GM18499 (cell line): ENCODE results near the gene SLC2A5.
"Not testable (repeated sequence)": the region's sequence is repeated elsewhere in the genome, so short reads cannot be mapped to it uniquely, and the experiment has no call there.

Experiments
- ATAC-seq: cut with Tn5 transposase; IDR thresholded peaks from one replicate; pipeline ENCODE4 v1.9.1; 2021; ENCODE audit warnings: moderate number of reproducible peaks; ENCODE audit not compliant: insufficient read depth, unreplicated experiment

SLC2A5 gene

DNA sequence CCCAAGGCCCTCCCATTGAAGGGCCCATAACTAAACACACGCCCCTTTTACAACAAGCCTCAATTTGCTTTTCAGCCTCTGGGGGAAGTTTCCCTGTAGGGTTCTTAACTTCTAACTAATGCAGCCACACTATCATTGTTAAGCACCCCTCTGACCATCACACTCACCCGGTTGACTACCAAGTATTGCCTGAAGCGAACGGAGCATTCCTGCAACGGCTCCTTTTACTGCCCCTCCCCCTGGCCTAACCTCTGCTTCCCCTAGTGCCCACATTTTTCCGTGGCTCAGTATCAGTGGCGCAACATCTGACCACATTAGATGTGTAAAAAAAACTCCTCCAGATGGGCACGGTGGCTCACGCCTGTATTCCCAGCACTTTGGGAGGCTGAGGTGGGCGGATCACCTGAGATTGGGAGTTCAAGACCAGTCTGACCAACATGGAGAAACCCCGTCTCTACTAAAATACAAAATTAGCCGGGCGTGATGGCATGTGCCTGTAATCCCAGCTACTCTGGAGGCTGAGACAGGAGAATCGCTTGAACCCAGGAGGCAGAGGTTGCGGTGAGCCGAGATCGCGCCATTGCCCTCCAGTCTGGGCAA lies 24.7 kb upstream of the SLC2A5 start:
- ATAC-seq = not testable (repeated sequence)

DNA sequence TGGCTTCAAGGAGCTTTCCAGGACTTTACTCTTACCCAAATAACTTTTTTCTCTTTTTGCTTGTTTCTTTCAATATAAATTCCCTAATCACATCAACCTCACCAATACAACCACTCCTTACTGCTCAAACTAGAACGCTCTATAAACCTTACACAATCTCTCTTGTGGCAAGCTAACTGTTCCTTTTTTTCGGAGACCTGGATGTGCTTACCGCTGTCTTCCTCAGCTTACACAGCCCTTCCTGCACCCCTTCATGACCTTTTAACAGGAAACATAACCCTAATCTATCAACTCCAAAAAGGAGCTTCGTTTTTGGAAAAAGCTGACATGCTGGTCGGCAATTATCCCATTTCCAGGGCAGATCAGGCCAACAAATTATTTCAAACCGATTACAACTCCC lies 24.1 kb upstream of the SLC2A5 start:
- ATAC-seq = no peak

DNA sequence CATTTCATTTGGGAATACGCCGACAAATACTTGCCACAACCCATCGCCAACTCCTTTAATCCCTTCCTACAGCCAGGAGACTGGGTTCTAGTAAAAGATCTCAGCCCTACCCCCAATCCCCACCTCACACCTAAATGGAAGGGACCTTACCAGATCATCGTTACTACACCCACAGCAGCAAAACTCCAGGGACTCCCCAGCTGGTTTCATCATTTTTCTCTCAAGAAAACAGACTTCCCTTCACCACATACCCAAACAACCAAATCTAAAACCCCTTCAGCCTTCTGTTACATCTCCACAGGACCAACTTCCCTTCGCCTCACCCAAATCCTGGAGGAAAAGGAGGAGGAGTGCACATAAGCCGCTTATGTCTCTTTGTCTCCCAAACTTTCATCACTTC lies 23.7 kb upstream of the SLC2A5 start:
- no peak for ATAC-seq

DNA sequence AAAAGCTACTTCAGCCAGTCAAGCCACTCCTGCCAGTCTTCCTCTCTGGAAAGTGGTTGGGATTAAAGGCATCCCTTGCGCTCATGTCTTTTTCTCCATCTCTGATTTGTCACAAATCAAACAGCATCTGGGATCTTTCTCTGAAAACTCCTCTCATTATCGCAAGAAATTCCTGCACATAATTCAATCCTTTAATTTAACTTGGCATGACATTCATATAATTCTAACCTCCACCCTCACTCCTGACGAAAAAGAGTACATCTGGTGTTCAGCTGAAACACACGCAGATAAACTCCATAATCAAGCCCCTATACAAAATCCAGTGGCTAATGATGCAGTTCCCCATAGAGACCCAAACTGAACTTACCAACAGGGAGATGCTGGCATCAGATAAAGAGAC lies 19.4 kb upstream of the SLC2A5 start:
- ATAC-seq = no peak

DNA sequence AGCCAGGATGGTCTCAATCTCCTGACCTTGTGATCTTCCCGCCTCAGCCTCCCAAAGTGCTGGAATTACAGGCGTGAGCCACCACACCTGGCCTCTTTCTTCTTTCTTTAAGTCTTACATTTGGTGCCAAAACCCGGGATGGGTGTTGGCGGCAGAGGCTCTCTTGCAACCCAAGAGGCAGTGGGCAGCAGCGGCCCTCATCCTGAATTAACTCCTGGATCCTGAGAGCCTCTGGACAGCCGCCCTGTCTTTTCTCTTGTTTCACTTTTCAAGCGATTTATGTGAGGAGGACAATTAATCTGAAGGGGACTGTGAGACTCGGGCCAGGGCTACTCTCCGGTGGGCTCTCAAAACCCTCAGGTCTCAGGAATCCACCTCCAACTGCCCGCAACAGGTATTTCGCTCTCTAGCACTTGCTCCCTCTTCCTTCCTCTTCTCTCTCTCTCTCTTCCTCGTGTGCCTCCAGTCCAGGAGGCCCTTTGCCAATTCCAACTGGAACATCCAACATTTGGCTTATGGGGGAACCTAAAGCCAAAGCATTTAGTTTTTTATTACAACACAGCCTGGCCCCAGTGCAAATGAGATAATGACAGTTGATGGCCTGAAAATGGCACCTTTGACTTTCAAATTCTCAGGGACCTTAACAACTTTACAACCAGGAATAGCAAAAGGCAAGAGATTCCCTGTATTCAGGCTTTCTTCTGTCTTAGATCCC lies 18.1 kb upstream of the SLC2A5 start:
- ATAC-seq = no peak

DNA sequence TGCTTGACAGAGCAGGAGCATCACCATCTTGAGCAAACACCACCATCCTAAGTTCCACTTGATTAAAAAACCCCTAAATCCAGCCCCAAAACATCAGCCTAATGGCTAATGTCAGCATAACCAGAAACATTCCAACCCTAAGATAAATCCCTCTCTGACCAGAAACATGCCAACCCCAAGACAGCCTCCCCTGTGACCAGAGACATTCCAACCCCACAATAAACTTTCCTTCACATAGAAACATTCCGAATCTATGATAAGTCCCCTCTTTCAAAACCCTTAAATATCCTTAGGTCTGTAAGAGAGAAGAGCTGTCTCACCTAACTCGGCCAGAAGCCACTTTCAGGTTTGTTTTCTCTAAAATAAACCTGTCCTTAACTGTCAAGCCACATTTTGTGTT lies 17.4 kb upstream of the SLC2A5 start:
- ATAC-seq = no peak

DNA sequence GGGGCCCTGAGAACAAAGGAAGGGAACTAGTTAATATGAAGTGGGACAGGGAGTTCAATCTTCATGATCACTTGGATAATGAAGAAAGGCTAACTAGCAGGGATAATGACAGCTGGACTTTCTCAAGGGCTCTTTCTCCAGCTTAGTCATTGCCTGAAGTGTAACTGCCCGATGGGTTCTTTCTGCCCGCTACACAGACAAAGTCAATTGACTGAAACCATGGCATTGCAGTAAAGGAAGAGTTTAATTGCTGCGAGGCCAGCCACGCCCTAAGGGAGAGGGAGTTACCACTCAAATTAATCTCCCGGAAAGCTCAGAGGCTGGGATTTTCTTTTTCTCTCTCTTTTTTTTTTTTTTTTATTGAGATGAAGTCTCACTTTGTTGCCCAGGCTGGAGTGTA lies 16.6 kb upstream of the SLC2A5 start:
- no peak for ATAC-seq

DNA sequence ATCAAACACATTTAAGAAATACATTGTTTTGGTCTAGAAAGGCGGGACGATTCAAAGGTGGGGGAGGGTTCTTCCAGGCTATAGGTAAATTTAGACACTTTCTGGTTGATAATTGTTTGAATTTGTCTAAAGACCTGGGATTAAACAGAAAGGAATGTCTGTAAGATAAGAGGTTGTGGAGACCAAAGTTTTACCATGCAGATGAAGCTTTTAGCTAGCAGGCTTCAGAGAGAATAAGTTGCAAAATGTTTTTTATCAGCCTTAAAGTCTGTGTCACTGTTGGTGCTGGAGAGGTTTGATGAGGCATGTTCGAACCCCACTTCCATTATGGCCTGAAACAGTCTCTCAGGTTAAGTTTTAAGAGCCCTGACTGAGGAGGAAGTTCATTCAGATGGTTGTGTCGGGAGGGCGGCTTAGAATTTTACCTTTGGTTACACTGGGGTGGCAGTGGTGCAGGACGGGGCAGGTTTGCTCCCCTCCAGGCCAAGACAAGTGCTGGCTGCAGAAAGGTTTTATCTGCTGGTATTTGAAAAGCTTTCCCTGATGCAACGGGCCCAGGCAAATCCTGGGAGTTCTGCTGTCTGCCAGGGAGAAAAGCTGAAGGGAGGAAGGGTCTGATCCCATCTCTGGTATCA lies 16.0 kb upstream of the SLC2A5 start:
- no peak for ATAC-seq

DNA sequence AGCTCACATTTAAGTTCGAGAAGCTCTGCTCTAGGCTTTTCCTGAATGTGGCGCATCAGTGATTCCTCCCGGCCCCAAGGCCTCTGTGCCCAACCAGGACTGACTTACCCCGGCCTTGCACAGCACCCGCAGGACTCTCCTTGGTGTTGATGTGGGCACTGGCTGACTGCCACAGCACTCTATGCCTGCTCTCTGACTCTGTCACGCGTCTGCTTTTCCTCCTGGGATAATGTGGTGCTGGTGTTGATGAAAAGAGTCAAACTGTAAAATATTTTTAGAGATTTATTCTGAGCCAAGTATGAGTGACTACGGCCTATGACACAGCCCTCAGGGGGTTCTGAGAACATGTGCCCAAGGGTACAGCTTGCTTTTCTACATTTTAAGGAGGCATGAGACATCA lies 15.5 kb upstream of the SLC2A5 start:
- no peak for ATAC-seq

DNA sequence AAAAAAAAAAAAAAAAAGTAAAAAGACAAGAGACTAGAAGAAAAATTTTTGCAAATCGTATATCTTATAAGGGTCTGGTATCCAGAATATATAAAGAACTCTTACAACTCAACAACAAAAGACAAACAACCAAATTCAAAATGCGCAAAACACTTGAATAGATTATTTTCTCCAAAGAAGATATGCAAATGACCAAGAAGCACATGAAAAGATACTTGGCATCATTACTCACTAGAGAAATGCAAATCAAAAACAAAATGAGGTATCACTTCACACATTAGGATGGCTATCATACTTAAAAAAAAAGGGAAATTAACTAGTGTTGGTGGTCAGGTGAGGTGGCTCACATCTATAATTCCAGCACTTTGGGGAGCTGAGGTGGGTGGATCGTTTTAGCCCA lies 12.0 kb upstream of the SLC2A5 start:
- no peak for ATAC-seq

DNA sequence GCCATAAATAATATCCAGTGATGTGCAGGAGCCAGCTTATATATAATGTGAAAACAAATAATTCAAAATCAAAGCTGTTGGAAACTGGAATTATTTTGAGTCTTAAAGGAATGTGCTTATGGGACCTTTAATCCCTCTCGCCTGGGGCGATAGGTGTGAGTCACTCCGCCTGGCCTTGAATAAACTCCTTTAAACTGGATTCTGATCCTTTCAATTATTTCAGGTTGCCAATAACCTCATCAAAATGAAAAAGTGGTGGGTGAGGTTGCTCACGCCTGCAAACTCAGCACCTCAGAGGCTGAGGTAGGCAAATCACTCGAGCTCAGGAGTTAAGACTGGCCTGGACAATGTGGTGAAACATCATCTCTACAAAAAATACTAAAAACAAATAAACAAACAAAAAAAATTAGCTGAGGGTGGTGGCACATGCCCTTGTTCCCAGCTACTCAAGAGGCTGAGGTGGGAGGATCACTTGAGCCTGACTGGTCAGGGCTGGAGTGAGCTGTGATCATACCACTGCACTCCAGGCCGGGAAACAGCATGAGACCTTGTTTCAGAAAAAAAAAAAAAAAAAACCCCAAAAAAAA lies 11.4 kb upstream of the SLC2A5 start:
- no peak for ATAC-seq

DNA sequence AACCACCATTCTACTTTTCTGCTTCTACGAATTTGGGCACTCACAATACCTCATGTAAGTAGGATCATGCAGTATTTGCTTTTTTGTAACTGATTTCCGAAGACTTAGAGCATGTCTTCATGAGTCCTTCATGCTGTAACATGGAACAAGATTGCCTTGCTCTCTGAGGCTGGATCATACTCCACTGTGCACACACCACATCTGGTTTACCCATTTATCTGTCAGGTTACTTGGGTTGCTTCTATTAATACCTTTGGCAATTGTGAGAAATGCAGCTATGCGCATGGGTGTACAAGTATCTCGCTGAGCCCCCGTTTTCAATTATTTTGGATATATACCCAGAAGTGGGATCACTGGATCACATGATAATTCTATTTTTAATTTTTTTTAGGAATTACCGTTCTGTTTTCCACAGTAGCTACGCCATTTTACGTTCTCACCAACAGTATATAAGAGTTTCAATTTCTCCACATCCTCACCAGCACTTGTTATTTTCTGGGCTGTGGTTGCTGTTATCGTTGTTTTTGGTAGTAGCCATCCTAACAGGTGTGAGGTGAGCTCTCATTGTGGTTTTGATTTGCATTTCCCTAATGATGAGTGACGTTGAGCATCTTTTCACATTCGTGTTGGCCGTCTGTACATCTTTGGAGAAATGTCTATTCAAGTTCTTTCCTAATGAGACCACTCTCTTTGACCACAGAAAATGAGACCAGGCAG lies 10.7 kb upstream of the SLC2A5 start:
- ATAC-seq = no peak

DNA sequence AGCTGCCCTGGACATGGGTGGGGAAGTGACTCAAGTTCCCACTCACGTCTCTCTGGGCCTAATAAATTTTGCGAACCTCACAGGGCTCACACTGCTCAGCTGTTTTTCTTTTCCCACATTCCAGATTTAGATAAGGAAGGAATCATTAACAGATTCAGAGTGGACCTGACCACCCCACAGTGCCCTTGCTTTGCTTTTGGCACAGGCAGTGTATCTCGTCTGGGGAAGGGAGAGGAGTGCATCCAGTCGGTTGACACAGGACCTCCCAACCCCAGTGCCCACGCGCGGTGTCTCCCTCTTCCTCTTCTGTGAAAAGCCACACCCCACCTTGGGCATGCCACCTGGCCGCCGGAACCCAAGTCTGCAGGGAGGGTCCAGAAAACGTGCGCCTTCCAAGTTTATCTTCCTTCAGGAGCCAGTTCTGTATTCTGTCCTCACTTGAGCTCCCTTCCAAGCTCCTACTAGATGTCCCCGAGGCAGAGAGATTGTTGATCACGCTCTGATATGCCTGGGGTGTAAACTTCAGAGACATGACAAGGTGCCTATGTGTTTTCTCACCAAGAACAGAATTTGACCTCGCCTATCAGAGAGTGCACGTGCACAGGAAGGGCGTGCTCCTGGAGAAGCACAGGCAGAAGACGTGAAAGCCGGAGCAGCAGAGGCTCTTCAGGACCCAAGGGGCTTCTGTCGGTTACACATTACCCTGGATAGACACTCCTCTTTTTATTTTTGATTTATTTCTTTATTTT lies 9.5 kb upstream of the SLC2A5 start:
- ATAC-seq = no peak

DNA sequence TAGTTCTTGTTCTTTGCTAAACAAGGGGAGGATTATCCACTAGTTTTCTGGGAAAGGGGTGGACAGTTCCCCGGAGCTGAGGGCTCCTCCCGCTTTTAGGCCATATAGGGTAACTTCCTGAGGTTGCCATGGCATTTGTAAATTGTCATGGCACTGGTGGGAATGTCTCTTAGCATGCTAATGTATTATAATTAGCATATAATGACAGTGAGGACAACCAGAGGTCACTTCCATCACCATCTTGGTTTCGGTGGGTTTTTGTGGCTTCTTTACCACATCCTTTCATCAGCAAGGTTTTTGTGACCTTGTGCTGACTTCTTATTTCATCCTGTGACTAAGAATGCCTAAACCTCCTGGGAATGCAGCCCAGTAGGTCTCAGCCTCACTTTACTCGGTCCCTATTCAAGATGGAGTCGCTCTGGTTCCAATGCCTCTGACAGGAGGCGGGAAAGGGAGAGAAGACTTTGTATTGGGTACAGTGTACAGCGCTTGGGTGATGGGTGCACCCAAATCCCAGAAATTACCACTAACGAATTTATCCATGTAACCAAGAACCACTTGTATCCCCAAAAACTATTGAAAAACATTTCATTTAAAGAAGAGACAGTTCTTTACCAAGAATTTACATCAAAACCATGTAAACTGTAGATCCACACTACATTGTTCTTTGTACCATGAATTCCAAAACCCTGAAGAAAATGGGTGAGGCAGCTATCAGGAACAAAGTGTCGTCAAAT lies 8.7 kb upstream of the SLC2A5 start:
- ATAC-seq = no peak

DNA sequence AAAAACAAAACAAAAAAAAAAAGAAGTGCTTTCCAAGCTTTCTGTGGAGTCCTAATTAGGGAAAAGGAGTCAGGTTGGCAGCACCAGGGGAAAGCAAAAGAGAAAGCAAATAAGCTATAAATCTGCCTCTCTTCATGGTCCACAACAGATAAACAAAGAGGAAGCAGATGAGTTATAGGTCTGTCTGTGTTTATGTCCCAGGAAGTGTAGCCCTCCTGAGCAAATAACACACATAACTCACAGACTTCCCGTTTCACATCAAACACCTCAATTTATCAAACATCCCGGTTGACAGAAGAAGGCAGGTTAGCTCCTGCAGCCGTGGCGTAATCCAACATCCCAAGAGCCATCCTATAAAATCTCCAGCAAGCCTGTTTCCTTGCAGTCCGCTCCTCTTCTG lies 5.6 kb upstream of the SLC2A5 start:
- no peak for ATAC-seq

DNA sequence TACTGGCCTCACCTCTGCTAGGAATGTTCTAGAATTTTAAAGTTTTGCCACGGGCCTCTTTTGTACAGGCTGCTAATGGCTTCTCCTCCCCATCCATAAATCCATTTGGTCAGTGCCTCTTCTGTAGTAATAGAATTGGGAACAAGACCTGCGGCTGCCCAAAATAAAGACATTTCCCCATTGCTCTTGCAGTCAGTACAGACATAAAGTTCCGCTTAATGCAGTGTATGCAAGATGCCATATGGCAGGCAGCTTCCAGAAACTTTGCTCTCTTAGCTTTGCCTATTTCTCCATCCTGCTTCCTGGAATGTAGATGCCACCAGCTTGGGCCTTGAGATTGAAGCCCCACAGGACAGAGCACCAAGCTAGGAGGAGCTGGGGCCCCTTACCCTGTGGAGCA lies 3.7 kb upstream of the SLC2A5 start:
- ATAC-seq = no peak

DNA sequence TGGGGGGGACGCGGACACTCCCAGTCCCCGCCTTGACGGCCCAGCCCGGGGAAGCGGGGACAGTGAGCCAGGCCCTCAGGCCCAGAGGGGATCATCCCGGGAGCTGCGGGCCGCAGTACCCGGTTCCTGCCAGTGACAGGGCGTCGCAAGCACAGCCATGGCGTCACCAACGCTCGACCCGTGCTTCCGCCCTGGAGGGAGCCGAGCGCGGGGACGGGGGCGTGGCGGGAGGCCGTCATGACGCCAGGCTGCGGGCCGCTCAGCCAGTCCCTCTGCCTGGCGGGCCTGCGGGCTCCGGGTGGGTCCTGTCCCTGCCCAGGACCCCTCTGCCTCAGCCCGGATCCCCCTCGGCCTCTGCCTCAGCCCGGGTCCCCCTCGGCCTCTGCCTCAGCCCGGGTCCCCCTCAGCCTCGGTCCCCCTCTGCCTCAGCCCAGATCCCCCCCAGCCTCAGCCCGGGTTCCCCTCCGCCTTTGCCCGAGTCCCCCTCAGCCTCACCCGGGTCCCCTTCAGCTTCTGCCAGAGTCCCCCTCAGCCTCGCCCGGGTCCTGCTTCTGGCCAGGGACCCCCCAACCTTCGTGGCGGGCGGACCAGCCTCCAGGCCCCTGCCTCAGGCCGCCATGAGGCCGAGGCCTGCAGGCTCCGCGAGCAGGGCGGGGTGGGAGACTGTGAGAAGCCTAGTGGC lies 2.3 kb upstream of the SLC2A5 start:
- ATAC-seq = no peak

DNA sequence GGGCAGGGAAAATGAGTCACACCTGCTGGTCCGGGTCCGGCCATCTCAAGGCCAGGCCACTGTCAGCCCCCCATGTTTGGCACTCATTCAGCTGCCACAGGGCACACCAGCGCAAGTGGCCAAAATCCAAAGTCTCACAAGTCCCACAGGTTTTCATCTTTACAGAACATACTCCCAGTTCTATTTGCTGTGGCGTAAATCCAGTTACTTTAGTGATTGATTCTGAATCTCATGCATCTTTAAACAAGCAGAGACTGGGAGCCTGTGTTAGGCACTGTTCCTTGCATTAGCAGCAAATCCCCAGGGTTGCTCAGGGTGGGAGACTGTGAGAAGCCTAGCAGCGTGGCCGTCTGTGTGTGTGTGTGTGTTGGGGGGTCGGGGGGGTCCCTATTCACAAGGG lies 1.1 kb upstream of the SLC2A5 start:
- ATAC-seq = no peak

DNA sequence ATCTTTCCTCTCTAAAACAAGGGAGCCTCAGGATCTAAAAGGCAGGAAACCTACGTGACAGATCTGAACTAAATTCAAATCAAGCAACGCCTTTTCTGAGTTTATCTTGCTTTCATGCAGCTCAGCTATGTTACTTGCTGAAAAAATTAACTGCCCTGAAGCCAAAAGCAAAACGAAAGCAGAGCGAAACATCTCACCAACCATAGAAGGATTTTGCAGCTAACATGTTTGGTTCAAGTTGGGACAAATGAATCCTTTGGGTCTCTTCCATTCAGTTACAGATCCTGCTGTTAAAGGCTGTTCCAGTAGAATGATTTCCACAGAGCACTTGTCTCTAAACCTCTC lies 482 bp downstream of the SLC2A5 start:
- ATAC-seq = no peak
